T-helper 1 cell (primary cell): Measurements from ENCODE around the gene TOM1.
"Not testable (repeated sequence)": the region's sequence is repeated elsewhere in the genome, so short reads cannot be mapped to it uniquely, and the experiment has no call there.

Experiments
- DNase-seq, 5 donors: peaks; one replicate each; pipeline ENCODE4 v3.0.0-alpha.2; 2012 to 2020

The TOM1 gene

GRCh38 chr22:35376728-35377472 lies 77.2 kb downstream of the TOM1 start:
- peak in 1 of 5 donors; percentile 78 for DNase-seq

DNA sequence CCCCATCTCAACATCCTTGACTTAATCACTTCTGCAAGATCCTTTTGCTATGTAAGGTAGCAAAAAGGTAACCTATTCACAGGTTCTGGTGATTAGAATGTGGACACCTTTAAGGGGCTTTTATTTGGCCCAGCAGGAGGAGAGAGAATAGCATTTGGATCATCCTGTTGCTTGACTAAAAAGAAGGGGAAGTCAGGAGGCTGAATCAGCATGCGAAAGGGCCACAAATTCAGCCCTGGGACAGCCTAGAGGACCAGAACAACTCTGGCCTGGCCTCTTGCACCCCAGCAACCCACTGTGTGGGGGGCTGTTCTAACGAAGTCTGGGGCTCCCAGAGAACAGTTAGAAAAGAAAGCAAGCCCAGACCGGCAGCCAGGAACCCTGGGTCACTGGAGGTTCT lies 78.0 kb downstream of the TOM1 start:
- no peak for DNase-seq

GRCh38 chr22:35378621-35379020 lies 78.9 kb downstream of the TOM1 start:
- no peak for DNase-seq

GRCh38 chr22:35379146-35379993 lies 79.7 kb downstream of the TOM1 start:
- no peak for DNase-seq

DNA sequence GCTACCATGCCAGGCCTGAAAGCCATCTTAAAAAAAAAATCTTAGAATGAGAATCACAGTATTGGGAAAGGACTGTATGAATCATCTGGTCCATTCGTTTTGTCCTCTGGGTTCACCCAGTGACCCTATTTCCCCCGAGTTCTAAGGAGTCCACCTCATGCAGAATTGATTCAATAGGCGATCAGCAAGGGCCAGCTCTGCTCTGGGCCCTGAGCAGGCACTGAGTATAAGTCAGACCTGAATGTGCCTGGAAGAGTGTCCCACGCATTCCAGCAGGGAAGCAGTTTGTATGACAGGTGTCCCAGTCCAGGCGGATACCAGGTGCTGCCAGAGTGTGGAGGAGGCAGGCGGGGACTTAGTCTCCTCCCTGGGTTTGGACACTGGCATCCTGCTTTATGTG lies 80.3 kb downstream of the TOM1 start:
- no peak for DNase-seq

- DNase-seq, result peak in 3 of 5 donors; percentile 11 to 80 (median 23)
Measured at GRCh38 chr22:35380537-35381423, 81.1 kb downstream of the TOM1 start, which contains the start of gene HMOX1. TSS of gene HMOX1 (plus strand) at chr22:35381096. CDS start at chr22:35381174, 78 bp downstream.

DNA sequence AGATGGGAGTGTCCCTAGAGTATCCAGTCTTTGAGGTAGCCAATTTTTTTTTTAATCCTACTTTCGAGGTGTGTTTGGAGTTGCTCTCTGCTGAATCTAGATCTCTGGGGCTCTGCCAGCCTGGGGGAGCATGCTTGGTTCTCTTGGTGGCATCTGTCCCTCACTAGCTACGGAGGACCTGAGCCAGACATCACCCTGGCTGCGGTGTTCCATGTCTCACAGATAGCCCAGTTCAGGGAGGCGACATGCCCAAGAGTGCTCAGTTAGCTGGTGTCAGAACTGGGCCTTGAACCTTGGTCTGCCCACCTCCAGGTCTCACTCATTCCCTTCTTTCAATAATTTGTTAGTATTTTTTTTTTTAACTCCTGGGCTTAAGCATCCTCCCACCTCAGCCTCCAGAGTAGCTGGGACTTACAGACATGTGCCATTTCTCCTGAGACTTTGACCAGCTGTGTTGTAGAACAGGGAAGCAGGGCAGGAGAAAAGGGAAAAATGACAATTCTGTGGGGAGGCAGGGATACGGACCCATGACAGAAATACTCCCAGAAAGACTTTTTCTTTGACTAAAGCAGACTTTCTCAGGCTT lies 81.8 kb downstream of the TOM1 start:
- DNase-seq, result no peak

GRCh38 chr22:35383679-35384071 lies 84.0 kb downstream of the TOM1 start:
- no peak for DNase-seq

DNA sequence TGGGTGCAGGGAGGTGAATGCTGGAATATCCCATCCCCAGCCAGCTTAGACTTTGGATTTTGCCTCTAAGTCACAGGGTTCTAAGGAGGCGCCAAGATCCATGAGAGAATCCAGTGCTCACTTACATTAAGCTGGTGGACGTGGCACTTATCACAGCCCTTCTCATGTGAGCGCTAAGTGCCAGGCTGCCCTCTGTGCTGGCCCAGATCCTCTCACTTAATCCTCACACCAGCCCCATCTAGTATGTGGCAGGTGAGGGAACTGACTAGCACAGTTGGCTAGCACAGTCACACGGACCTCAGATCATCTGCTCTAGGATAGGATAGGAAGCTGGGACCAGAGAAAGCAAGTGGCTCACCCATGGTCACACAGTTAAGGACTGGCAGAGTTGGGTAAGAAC lies 84.8 kb downstream of the TOM1 start:
- no peak for DNase-seq

- no peak for DNase-seq
Measured at GRCh38 chr22:35384975-35385588, 85.4 kb downstream of the TOM1 start.

GRCh38 chr22:35386670-35387288 lies 87.1 kb downstream of the TOM1 start:
- no peak for DNase-seq

DNA sequence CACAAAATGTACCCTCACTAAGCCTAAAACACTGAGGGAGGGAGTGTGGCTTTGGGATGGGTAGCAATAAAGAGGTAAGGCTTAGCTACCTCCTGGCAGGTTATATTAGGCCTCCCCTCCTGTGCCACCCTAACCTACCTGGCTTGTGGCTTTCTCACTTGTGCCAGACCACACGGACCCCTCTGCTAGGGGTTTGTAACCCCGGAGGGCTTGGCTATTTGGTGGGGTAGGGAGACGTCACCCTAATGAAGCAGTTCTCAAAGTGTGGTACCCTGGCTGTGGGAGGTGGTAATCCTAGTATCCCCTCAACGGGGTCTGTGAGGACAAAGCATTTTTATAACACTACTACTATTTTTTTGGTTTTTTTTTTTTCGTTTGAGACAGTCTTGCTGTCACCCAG lies 91.2 kb downstream of the TOM1 start:
- DNase-seq, result no peak

DNA sequence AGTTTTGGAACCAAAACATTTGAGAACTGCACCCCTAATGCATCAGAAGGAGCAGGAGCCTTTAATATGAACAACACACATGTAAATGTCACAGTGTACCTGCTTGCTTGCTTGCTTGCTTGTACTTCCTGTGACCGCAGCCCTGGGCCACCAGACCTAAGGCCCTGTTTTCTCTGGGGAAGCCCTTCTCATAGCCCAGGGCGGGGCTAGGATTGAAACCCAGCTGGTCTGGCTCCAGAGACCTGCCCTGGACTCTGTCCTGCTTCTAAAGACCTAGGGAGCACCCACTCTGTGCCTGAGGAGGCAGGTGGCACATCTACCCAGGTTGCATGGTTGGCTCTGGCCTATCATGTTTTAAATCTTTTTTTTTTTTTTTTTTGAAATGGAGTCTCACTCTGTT lies 92.7 kb downstream of the TOM1 start:
- DNase-seq, result no peak

DNA sequence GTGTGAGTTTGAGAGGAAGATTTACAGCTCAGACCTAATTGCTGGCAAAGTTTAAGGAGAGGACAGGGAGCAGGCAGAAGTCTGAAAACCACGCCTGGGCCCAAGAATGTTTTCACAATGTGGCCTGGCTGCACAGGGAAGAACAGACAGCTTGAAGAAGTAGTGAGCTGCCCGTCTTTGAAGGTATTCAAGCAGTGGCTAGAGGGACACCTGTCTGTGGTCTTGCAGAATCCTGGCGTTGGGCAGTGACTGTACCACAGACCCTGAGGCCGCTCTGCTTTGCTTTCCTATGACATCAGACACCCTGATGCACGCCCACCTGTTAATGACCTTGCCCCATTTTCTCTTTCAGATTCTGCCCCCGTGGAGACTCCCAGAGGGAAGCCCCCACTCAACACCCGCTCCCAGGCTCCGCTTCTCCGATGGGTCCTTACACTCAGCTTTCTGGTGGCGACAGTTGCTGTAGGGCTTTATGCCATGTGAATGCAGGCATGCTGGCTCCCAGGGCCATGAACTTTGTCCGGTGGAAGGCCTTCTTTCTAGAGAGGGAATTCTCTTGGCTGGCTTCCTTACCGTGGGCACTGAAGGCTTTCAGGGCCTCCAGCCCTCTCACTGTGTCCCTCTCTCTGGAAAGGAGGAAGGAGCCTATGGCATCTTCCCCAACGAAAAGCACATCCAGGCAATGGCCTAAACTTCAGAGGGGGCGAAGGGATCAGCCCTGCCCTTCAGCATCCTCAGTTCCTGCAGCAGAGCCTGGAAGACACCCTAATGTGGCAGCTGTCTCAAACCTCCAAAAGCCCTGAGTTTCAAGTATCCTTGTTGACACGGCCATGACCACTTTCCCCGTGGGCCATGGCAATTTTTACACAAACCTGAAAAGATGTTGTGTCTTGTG lies 93.7 kb downstream of the TOM1 start:
- DNase-seq, result no peak

- DNase-seq, result no peak
Measured at GRCh38 chr22:35394011-35394312, 94.3 kb downstream of the TOM1 start.

- DNase-seq, result no peak
Measured at GRCh38 chr22:35394810-35395563, 95.3 kb downstream of the TOM1 start.

DNA sequence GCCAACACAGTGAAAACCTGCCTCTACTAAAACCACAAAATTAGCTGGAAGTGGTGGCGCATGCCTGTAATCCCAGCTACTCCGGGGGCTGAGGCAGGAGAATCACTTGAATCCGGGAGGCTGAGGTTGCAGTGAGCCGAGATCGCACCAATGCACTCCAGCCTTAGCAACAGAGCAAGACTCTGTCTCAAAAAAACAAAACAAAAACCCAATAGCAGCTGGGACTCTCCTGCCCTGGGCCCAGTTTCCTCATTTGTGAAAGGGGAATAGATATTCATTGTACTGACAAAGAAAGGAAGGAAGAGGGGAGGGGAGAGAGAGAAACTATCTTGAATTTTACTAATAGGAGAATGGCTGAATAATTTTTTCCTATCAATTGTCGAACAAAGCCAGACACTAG lies 96.9 kb downstream of the TOM1 start:
- not testable (repeated sequence) for DNase-seq

- no peak for DNase-seq
Measured at GRCh38 chr22:35397095-35397904, 97.6 kb downstream of the TOM1 start.
